Panc1 (cell line): ENCODE results near the gene LYG2.

ENCODE experiments used
- CTCF ChIP-seq: fragments of 450-650 bp; IDR thresholded peaks from 2 replicates; pipeline ENCODE4 v1.5.1; 2017; ENCODE audit warnings: mild to moderate bottlenecking
- POLR2AphosphoS5 ChIP-seq: IDR thresholded peaks from 2 replicates; pipeline ENCODE4 v1.6.1; 2012; ENCODE audit warnings: mild to moderate bottlenecking, low read depth, low read length, moderate library complexity
- REST ChIP-seq, 2 experiments: IDR thresholded peaks; 2 replicates each; pipeline ENCODE4 v1.6.1; 2011 to 2012; ENCODE audit warnings: low read depth in 2 of 2, control low read depth in 1 of 2, low read length in 1 of 2, mild to moderate bottlenecking in 1 of 2, moderate library complexity in 1 of 2; ENCODE audit not compliant: insufficient read depth in 1 of 2
- SIN3A ChIP-seq: IDR thresholded peaks from 2 replicates; pipeline ENCODE4 v1.6.1; 2012; ENCODE audit warnings: low read depth, mild to moderate bottlenecking, low read length, moderate library complexity, borderline replicate concordance; ENCODE audit not compliant: insufficient read depth
- TCF7L2 ChIP-seq: IDR thresholded peaks from 2 replicates; pipeline ENCODE4 v1.6.1; 2011; ENCODE audit warnings: mild to moderate bottlenecking, low read depth, low read length, inconsistent platforms

- no peak for TF ChIP-seq POLR2AphosphoS5
- no peak for TF ChIP-seq CTCF
- TF ChIP-seq REST (IDR thresholded peaks at IDR 0.05; ENCODE audit: insufficient read depth in 1 of 2, low read depth in 2 of 2, low read length in 1 of 2), result no peak
- TF ChIP-seq SIN3A, result no peak
- TF ChIP-seq TCF7L2, result no peak
These were observed 1.2 kb upstream of the LYG2 start for GRCh38 chr2:99256677-99257076.
